OCI-LY1 (cell line): Measurements from ENCODE around the gene C19orf44.

Experiments used
- CTCF ChIP-seq: fragments of 200-600 bp; sonication (generic), shearing (Covaris generic); IDR thresholded peaks from 2 replicates; pipeline ENCODE4 v1.5.1; 2017; ENCODE audit warnings: mild to moderate bottlenecking, antibody characterized with exemption, low read length, moderate library complexity, mixed read lengths
- EZH2 ChIP-seq: fragments of 200-600 bp; sonication (generic), shearing (Covaris generic); IDR thresholded peaks from 2 replicates; pipeline ENCODE4 v1.8.0; 2017; ENCODE audit warnings: borderline replicate concordance, mixed run types, mild to moderate bottlenecking, antibody characterized with exemption, low read length, moderate library complexity, mixed read lengths

- TF ChIP-seq CTCF (no peak), EZH2 (no peak)
Observed at GRCh38 chr19:16559780-16560276, 63.6 kb downstream of the C19orf44 start.
